H1 (cell line): ENCODE results near the gene SUGP2. TPM values are rescaled to one million over a fixed set of nuclear protein-coding genes. Genes with fewer than 3 reads are reported as not detected.

Experiments used
- CTCF ChIA-PET: fragments of 300-600 bp; sonication (Branson Sonifier 250); formaldehyde crosslinking; loops from one replicate; lab custom pipeline; 2021; ENCODE audit not compliant: partially characterized antibody; lab: Charles Lee
- POLR2A ChIA-PET: fragments of 300-600 bp; sonication (Branson Sonifier 250); formaldehyde crosslinking; loops from one replicate; lab custom pipeline; 2021; ENCODE audit warnings: inconsistent platforms; ENCODE audit not compliant: partially characterized antibody; lab: Charles Lee
- DNase-seq, 2 experiments: peaks; one replicate each; pipeline versions ENCODE4 v3.0.0 to v3.0.0-alpha.2; 2010 to 2022; ENCODE audit warnings: low spot score in 2 of 2, low read depth in 1 of 2, mixed read lengths in 1 of 2
- FAIRE-seq: peaks from 2 replicates; lab custom pipeline; 2011; peaks lifted over from hg19 to GRCh38; lab: Jason Lieb, UNC
- H2AFZ ChIP-seq: 2 replicates; pipeline ENCODE4 v1.8.1; 2012; ENCODE audit warnings: low read length, inconsistent platforms
- H2AK5ac ChIP-seq: 2 replicates; pipeline ENCODE4 v1.6.1; 2013; ENCODE audit warnings: low read depth, low read length
- H2BK120ac ChIP-seq: replicated peaks from 2 replicates; pipeline ENCODE3; 2013; ENCODE audit warnings: low read depth, low read length, inconsistent platforms
- H2BK12ac ChIP-seq: 2 replicates; pipeline ENCODE4 v1.6.1; 2013; ENCODE audit warnings: low read depth, low read length
- H2BK15ac ChIP-seq: 2 replicates; pipeline ENCODE4 v1.6.1; 2013; ENCODE audit warnings: low read length
- H2BK20ac ChIP-seq: 2 replicates; pipeline ENCODE4 v1.6.1; 2013; ENCODE audit warnings: low read length
- H2BK5ac ChIP-seq: 2 replicates; pipeline ENCODE4 v1.6.1; 2013; ENCODE audit warnings: low read depth, low read length
- H3K14ac ChIP-seq: 2 replicates; pipeline ENCODE4 v1.6.1; 2013; ENCODE audit warnings: inconsistent platforms; ENCODE audit not compliant: insufficient read length
- H3K18ac ChIP-seq: 2 replicates; pipeline ENCODE4 v1.6.1; 2013; ENCODE audit warnings: low read length; ENCODE audit errors: extremely low read depth
- H3K23ac ChIP-seq: 2 replicates; pipeline ENCODE4 v1.6.1; 2013; ENCODE audit warnings: inconsistent platforms; ENCODE audit not compliant: insufficient read length
- H3K23me2 ChIP-seq: 2 replicates; pipeline ENCODE4 v1.6.1; 2013; ENCODE audit warnings: low read depth, low read length
- H3K27ac ChIP-seq: 2 replicates; pipeline ENCODE4 v1.6.1; 2011; ENCODE audit warnings: low read depth, low read length, inconsistent platforms
- H3K27me3 ChIP-seq, 4 experiments: replicated peaks in 1 of 4; 1 replicate in 1 of 4; 2 replicates in 3 of 4; pipeline versions ENCODE4 v1.6.1 to v1.8.1; 2011 to 2013; ENCODE audit warnings: low read length in 3 of 4, mild to moderate bottlenecking in 3 of 4, inconsistent platforms in 2 of 4, mixed read lengths in 2 of 4, moderate library complexity in 1 of 4; ENCODE audit not compliant: control insufficient read depth in 3 of 4, insufficient read depth in 3 of 4; ENCODE audit errors: extremely low read depth in 1 of 4
- H3K36me3 ChIP-seq, 4 experiments: 2 replicates each; pipeline versions ENCODE4 v1.6.1 to v1.8.1; 2011 to 2013; ENCODE audit warnings: mild to moderate bottlenecking in 4 of 4, low read length in 3 of 4, moderate library complexity in 2 of 4, control low read depth in 1 of 4, inconsistent platforms in 1 of 4; ENCODE audit not compliant: insufficient read depth in 4 of 4, control insufficient read depth in 2 of 4
- H3K4ac ChIP-seq: replicated peaks from 2 replicates; pipeline ENCODE3; 2013; ENCODE audit warnings: low read length, low read depth, mixed read lengths, inconsistent platforms; ENCODE audit not compliant: insufficient read length
- H3K4me1 ChIP-seq, 4 experiments: replicated peaks in 1 of 4; 1 replicate in 1 of 4; 2 replicates in 3 of 4; pipeline versions ENCODE4 v1.6.1 to v1.8.1; 2011 to 2013; ENCODE audit warnings: low read length in 3 of 4, inconsistent platforms in 2 of 4, mixed read lengths in 1 of 4; ENCODE audit not compliant: insufficient read depth in 4 of 4, control insufficient read depth in 3 of 4
- H3K4me2 ChIP-seq, 2 experiments: 2 replicates each; pipeline versions ENCODE4 v1.6.1 to v1.8.1; 2011 to 2013; ENCODE audit warnings: low read depth in 2 of 2, low read length in 2 of 2, control low read depth in 1 of 2, inconsistent platforms in 1 of 2, mild to moderate bottlenecking in 1 of 2; ENCODE audit not compliant: insufficient read depth in 1 of 2
- H3K4me3 ChIP-seq, 4 experiments: fragments of 200-600, 300-600 bp in 1 of 4; sonication (generic), shearing (Covaris generic), sonication (Bioruptor Twin) in 1 of 4; 2 replicates each; pipeline versions ENCODE4 v1.5.1 to v1.8.1; 2011 to 2016; ENCODE audit warnings: low read length in 4 of 4, low read depth in 3 of 4, control low read depth in 2 of 4, inconsistent platforms in 2 of 4, mild to moderate bottlenecking in 2 of 4, mixed read lengths in 1 of 4, moderate library complexity in 1 of 4; ENCODE audit not compliant: insufficient read depth in 2 of 4; ENCODE audit errors: extremely low read depth in 1 of 4
- H3K56ac ChIP-seq: replicated peaks from 2 replicates; pipeline ENCODE3; 2013; ENCODE audit warnings: low read depth, mild to moderate bottlenecking, mixed read lengths, low read length, inconsistent platforms; ENCODE audit not compliant: insufficient read length
- H3K79me1 ChIP-seq: 2 replicates; pipeline ENCODE4 v1.6.1; 2013; ENCODE audit warnings: low read depth, low read length, control low read depth
- H3K79me2 ChIP-seq, 2 experiments: 2 replicates each; pipeline versions ENCODE4 v1.6.1 to v1.8.1; 2012 to 2013; ENCODE audit warnings: low read length in 2 of 2, mild to moderate bottlenecking in 2 of 2, inconsistent platforms in 1 of 2; ENCODE audit not compliant: insufficient read depth in 2 of 2, control insufficient read depth in 1 of 2
- H3K9ac ChIP-seq, 4 experiments: replicated peaks in 1 of 4; 1 replicate in 1 of 4; 2 replicates in 3 of 4; pipeline versions ENCODE4 v1.6.1 to v1.8.1; 2011 to 2013; ENCODE audit warnings: low read depth in 3 of 4, low read length in 3 of 4, control low read depth in 2 of 4, mild to moderate bottlenecking in 2 of 4, moderate library complexity in 2 of 4, inconsistent platforms in 1 of 4; ENCODE audit errors: extremely low read depth in 1 of 4
- H3K9me3 ChIP-seq, 2 experiments: 2 replicates each; pipeline versions ENCODE4 v1.6.1 to v1.8.1; 2012 to 2013; ENCODE audit warnings: mild to moderate bottlenecking in 2 of 2, moderate library complexity in 2 of 2, control low read depth in 1 of 2, inconsistent platforms in 1 of 2, low read depth in 1 of 2, low read length in 1 of 2, mixed read lengths in 1 of 2; ENCODE audit not compliant: insufficient read depth in 2 of 2
- H4K20me1 ChIP-seq, 2 experiments: replicated peaks in 1 of 2; 2 replicates each; pipeline versions ENCODE3 to v1.8.1; 2011 to 2013; ENCODE audit warnings: inconsistent platforms in 2 of 2, low read length in 2 of 2, mild to moderate bottlenecking in 1 of 2; ENCODE audit not compliant: insufficient read depth in 2 of 2, control insufficient read depth in 1 of 2
- H4K5ac ChIP-seq: 2 replicates; pipeline ENCODE4 v1.6.1; 2013; ENCODE audit warnings: low read length, low read depth, mixed read lengths, inconsistent platforms; ENCODE audit not compliant: insufficient read length
- H4K8ac ChIP-seq: 2 replicates; pipeline ENCODE4 v1.8.0; 2013; ENCODE audit warnings: mild to moderate bottlenecking, moderate library complexity, low read length, inconsistent platforms; ENCODE audit not compliant: insufficient read depth; ENCODE audit errors: extremely low read depth
- H4K91ac ChIP-seq: replicated peaks from 2 replicates; pipeline ENCODE3; 2013; ENCODE audit warnings: low read length, mixed read lengths, inconsistent platforms; ENCODE audit not compliant: insufficient read length
- SUZ12 ChIP-seq: fragments of 200-600 bp; sonication (generic); IDR thresholded peaks from 2 replicates; pipeline ENCODE4 v1.6.1; 2012; ENCODE audit warnings: mild to moderate bottlenecking, inconsistent platforms, low read length, moderate library complexity, mixed read lengths
- WGBS, 2 experiments: shearing (Covaris generic) in 1 of 2; methylation state at CpG; one replicate each; pipeline versions ENCODE4 v1.1.6 to v1.1.7; 2013 to 2015; ENCODE audit warnings: low lambda C conversion rate in 2 of 2, mixed read lengths in 2 of 2, inconsistent platforms in 1 of 2, low coverage in 1 of 2, missing lambda C conversion rate in 1 of 2; ENCODE audit not compliant: insufficient replicate concordance in 2 of 2, insufficient coverage in 1 of 2, insufficient read length in 1 of 2; ENCODE audit errors: extremely low coverage in 1 of 2, missing lambda C conversion rate in 1 of 2; 5-methylcytosine and 5-hydroxymethylcytosine counted together
- polyA plus RNA-seq, 7 experiments: library from polyadenylated mRNA; depleted of rRNA in 3 of 7; stranded (reverse) in 5 of 7; unstranded in 2 of 7; fragments of >200 nt in 5 of 7; fragments of 200-250 nt in 2 of 7; gene quantifications; 1 replicate in 5 of 7; 2 replicates in 1 of 7; 4 replicates in 1 of 7; pipeline versions ENCODE4 v1.2.1 to v1.2.3, GENCODE V29; 2011 to 2013; ENCODE audit warnings: missing spikeins in 2 of 7, mixed read lengths in 2 of 7
- total RNA-seq: library from RNA; stranded (reverse); fragmentation: NEBNext Ultra II Directional; extraction: Animal tissue kit (Norgen Biotek cat#: 25700); gene quantifications from 2 replicates; pipeline ENCODE4 v1.2.1, GENCODE V29; 2021

The SUGP2 gene
- total and polyA plus RNA-seq, 2 of the 8 experiments (the other 6 are each of a cell fraction or from before 2014, with no cell fraction given), result 57.7 to 114 TPM

- Histone ChIP-seq H4K91ac (no peak overlapping the region), H3K79me1 (peaks cover 2% of the 10 kb centered on the region; the same call in 1 of the 2 replicates), H3K27me3 (no peaks in the 10 kb centered on the region), H3K9me3 (no peaks in the 10 kb centered on the region), H4K5ac (no peak overlapping the region), H2AFZ (no peak overlapping the region), H3K18ac (no peak overlapping the region), H3K79me2 (no peaks in the 10 kb centered on the region), H3K4ac (no peak overlapping the region), H2BK120ac (no peak overlapping the region), H2AK5ac (no peak overlapping the region), H3K4me2 (no peak overlapping the region), H2BK5ac (no peak overlapping the region), H2BK20ac (no peak overlapping the region), H3K9ac (no peak overlapping the region), H2BK12ac (no peak overlapping the region), H3K4me3 (no peak overlapping the region), H3K56ac (no peak overlapping the region), H4K8ac (no peak overlapping the region), H3K23me2 (peaks cover 13% of the 10 kb centered on the region; the same call in 1 of the 2 replicates), H2BK15ac (no peak overlapping the region), H4K20me1 (peaks cover 0 to 5% of the 10 kb centered on the region in 2 experiments), H3K23ac (no peak overlapping the region), H3K27ac (no peak overlapping the region), H3K4me1 (no peaks in the 10 kb centered on the region), H3K36me3 (no peaks in the 10 kb centered on the region), H3K14ac (no peak overlapping the region)
- FAIRE-seq (no peak), DNase-seq (no peak)
- CTCF ChIA-PET, result interaction anchor here (0.6 to 0.9 kb wide), 2 partner anchors 10 to 44 kb away, joined by 3 to 4 read pairs; no protein-coding TSS in a partner anchor
- POLR2A ChIA-PET, result interaction anchor here (0.6 to 2.4 kb wide), 7 partner anchors 8 to 36 kb away, joined by 3 to 10 read pairs (median 3); no protein-coding TSS in a partner anchor
- WGBS, 2 experiments, result 83 to 100% methylated on average over 1 to 3 of the region's 3 CpGs
- TF ChIP-seq SUZ12, result no peak
These were observed 79.2 kb downstream of the SUGP2 start for GRCh38 chr19:18954094-18954493.
